ENCODE results near the gene ATP6V0B. TPM values are rescaled to one million over a fixed set of nuclear protein-coding genes. Genes with fewer than 3 reads are reported as not detected.
A peak's percentile ranks its signal among the peaks of the same experiment; 100 is the strongest.

Gene ATP6V0B
- total and polyA plus RNA-seq, 2 of the 13 experiments (the other 11 are each of a cell fraction or from before 2014, with no cell fraction given), result 157 to 161 TPM

GRCh38 chr1:43979528-43980254 lies 4.9 kb downstream of the ATP6V0B start:
- Histone ChIP-seq H3K36me3 (replicated peaks in 1 of 2; ENCODE audit: control insufficient read depth in 1 of 2, insufficient read depth in 2 of 2, low read length in 2 of 2) (peaks cover 15 to 39% of the 10 kb centered on the region in 2 experiments), H3K27me3 (ENCODE audit: control insufficient read depth in 1 of 2, insufficient read depth in 2 of 2, low read length in 2 of 2) (no peaks in the 10 kb centered on the region), H3K4me3 (replicated peaks in 1 of 3; ENCODE audit: insufficient read depth in 1 of 3, low read depth in 2 of 3, low read length in 3 of 3) (peak overlapping the region; percentile 62 to 87 (median 84)), H3K9ac (ENCODE audit: insufficient read depth, low read depth, low read length) (peak overlapping the region; percentile 76), H3K27ac (ENCODE audit: extremely low read length, insufficient read depth, low read length) (peak overlapping the region; percentile 83), H3K79me2 (ENCODE audit: insufficient read depth, low read length) (peaks cover 55% of the 10 kb centered on the region), H3K9me3 (ENCODE audit: low read length) (no peaks in the 10 kb centered on the region), H2AFZ (ENCODE audit: low read length) (no peak overlapping the region), H3K4me2 (ENCODE audit: low read depth, low read length) (peak overlapping the region; percentile 91), H3K4me1 (ENCODE audit: insufficient read depth, low read length) (peaks cover 71% of the 10 kb centered on the region), H4K20me1 (ENCODE audit: insufficient read depth, low read length) (peaks cover 4% of the 10 kb centered on the region; the same call in 1 of the 2 replicates)
- CTCF ChIA-PET (ENCODE audit: low intra/inter-chr PET ratio, low total read pairs), result no interaction called here
- BruUV-seq (replicated peaks), result TSS peak; percentile 38
- WGBS (ENCODE audit: low lambda C conversion rate), result 1% methylated on average over 10 of the region's 45 CpGs
- intact Hi-C loops (cut with micrococcal nuclease; ENCODE audit: unreplicated experiment), result no loop called here
- DNase-seq (ENCODE audit: low spot score), result peak; percentile 37
- peak; percentile 12 for FAIRE-seq
- POLR2A ChIA-PET, result interaction anchor here (0.5 to 1.3 kb wide), 3 partner anchors 12 to 324 kb away, joined by 3 to 8 read pairs (median 3); partner anchors contain the start of gene SLC6A9
- in situ Hi-C loops (cut with HindIII; ENCODE audit: extremely low pct_ligation_motif_present, low pct_unique_long_range_greater_than_20kb), result no loop called here
- peak; percentile 10 for ATAC-seq
- no peak for TF ChIP-seq ZNF597 (CRISPR knock-in tag; IDR thresholded peaks at IDR 0.05)
- no peak for TF ChIP-seq CTCF (CRISPR knock-in tag; IDR thresholded peaks at IDR 0.05)
- no peak for TF ChIP-seq PRMT3 (CRISPR knock-in tag; IDR thresholded peaks at IDR 0.05; ENCODE audit: borderline replicate concordance, low read depth)
- TF ChIP-seq ETS1 (CRISPR knock-in tag; IDR thresholded peaks at IDR 0.05), result no peak
- TF ChIP-seq ZMYM2 (CRISPR knock-in tag; IDR thresholded peaks at IDR 0.05), result no peak
- peak; percentile 31; the same call in 1 of the 2 replicates for TF ChIP-seq TFE3 (CRISPR knock-in tag; IDR thresholded peaks at IDR 0.05)
- no peak for TF ChIP-seq ZFAT (CRISPR knock-in tag; conservative IDR thresholded peaks at IDR 0.05)
- peak; percentile 84 for TF ChIP-seq ZFX (CRISPR knock-in tag; IDR thresholded peaks at IDR 0.05; ENCODE audit: low read depth)
- peak; percentile 48 for TF ChIP-seq NCOA2 (CRISPR knock-in tag; IDR thresholded peaks at IDR 0.05)
- TF ChIP-seq ELF4 (CRISPR knock-in tag; IDR thresholded peaks at IDR 0.05; ENCODE audit: borderline replicate concordance), result no peak
- TF ChIP-seq ATF7 (IDR thresholded peaks at IDR 0.05), result no peak
- no peak for TF ChIP-seq ATF7 (CRISPR knock-in tag; IDR thresholded peaks at IDR 0.05)
- peak; percentile 51; the same call in 1 of the 2 replicates for TF ChIP-seq SIN3A (IDR thresholded peaks at IDR 0.05; ENCODE audit: borderline replicate concordance, low read depth, low read length)
- TF ChIP-seq TMF1 (CRISPR knock-in tag; IDR thresholded peaks at IDR 0.05; ENCODE audit: low read depth), result 0 out of 2 replicates have a peak, but pooled peaks have one; percentile 49
- TF ChIP-seq TSC22D2 (CRISPR knock-in tag; IDR thresholded peaks at IDR 0.05; ENCODE audit: borderline replicate concordance), result no peak
- TF ChIP-seq ZNF580 (CRISPR knock-in tag; IDR thresholded peaks at IDR 0.05; ENCODE audit: borderline replicate concordance, low read depth), result no peak
- no peak for TF ChIP-seq ZNF616 (CRISPR knock-in tag; IDR thresholded peaks at IDR 0.05; ENCODE audit: low read depth)
- no peak for TF ChIP-seq ONECUT2 (CRISPR knock-in tag; IDR thresholded peaks at IDR 0.05)
- no peak for TF ChIP-seq ZNF674 (CRISPR knock-in tag; IDR thresholded peaks at IDR 0.05; ENCODE audit: low read depth)

All from HepG2 (cell line).